Raji (cell line): Measurements from ENCODE around the gene UEVLD.

Experiments
- POLR2A ChIP-seq: IDR thresholded peaks from 2 replicates; pipeline ENCODE4 v1.6.1; 2011; ENCODE audit warnings: low read depth, low read length, control low read depth; ENCODE audit not compliant: insufficient read depth

UEVLD gene

DNA sequence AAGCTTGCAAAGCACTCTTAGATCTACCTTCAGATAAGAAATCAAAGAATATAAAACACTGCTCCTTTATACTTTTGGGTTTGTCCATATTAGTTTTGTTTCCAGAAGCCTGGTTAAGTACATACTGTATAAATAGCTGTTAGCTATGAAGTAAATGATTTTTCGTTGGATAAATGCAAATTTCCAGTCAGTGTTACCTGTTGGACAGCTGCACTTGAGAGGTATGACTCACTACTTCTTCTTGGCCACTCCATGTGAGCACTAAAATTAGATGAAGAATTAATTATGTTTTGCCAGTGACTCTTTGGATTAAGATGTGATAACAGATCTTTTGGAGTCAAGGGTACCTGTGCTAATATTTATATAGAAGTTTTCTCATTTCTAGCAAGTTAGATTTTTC is 52.3 kb downstream of the UEVLD start:
- no peak for TF ChIP-seq POLR2A

- TF ChIP-seq POLR2A: no peak
Observed at GRCh38 chr11:18534245-18534644, 54.3 kb downstream of the UEVLD start.

DNA sequence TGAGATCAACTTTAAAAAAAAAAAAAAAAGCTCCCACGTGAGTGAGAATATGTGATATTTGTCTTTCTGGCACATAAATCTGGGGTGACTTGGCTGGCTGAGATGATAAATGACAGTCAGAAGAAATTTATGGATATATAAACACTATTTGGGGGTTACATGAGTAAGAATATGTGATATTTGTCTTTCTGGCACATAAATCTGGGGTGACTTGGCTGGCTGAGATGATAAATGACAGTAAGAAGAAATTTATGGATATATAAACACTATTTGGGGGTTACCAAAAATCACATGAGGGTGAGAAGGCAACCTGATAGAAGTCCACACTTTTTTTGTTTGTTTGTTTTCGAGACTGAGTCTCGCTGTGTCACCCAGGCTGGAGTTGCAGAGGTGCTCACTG is 55.2 kb downstream of the UEVLD start:
- TF ChIP-seq POLR2A: no peak

DNA sequence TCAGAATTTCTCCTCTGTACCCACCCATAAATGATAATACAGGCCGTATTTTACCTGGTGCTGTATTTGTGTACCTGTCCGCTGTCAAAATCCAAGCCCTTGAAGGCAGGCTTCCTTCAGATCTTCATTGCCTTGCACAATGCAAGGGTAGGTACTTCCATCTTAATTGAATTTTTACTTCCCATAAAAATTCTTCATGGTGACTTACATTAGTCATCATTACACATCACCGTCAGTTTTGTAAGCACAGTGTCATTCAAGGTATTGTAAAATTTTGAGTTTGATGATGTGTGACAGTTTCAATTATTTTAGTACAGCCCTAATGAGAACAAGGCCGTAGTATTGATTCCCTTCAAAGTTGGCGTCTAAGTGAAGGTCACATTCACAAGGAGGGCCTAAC is 61.0 kb downstream of the UEVLD start:
- no peak for TF ChIP-seq POLR2A

DNA sequence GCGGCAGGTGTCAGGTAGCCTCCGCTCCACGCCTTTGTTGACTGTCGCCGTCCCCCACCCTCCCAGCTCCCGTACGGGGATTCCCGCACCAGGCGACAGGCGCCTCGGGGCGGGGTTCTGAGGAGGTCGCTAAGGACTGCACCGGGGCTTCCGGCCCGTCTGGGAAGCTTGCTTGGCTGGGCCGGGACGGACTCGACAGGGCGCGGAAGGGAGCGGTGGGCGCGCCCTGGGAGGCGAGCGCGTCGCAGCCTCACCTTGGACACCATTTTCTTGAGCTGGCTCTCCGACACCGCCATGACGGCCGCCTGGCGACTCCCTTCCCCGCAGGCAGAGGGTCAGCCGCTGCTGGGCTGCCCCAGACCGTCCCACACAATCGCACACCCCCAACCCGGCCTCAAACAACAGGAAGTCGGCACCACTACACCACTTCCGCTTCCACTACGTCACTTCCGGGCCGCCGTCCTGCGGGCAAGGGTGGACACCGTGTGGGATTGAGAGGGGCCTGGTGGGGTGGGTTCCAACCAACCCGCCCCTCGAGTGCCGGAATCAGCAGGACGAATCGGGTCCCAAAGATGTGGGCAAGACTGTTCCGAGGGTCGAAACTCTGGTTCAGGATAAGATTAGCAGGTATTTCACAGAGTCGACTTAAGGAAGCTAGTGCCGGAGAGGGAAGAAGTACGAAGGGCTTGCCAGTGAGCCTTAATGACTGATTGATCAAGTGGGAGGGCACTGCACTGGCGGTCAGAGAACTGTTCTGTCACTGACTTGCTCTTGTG is 61.8 kb downstream of the UEVLD start, which contains the start of gene TSG101:
TSG101 (minus strand) TSS at position 422 of the 776 bp plus-strand sequence; CDS start at position 296, 126 bp downstream.
- peak; percentile 96 for TF ChIP-seq POLR2A

DNA sequence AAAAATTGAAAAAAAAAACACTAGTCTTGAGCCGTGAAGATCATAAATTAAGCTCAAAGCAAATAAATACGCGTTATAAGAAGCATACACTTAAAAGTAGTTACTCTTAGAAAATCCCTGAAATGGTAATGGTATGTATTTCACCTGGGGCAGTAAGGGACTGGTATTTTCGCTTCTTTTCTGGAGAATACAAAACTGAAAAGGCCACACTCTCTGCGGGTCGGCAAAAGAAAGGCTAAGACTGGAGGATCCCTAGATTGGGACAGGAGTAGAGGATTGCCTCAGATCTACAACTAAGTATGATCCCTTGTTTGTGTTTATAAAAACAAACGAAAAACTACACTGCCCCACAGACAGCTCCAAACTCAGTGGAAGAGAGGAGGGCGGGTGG is 62.4 kb downstream of the UEVLD start:
- no peak for TF ChIP-seq POLR2A

- no peak for TF ChIP-seq POLR2A
Observed at GRCh38 chr11:18524248-18524647, 64.3 kb downstream of the UEVLD start.

- TF ChIP-seq POLR2A: no peak
Observed at GRCh38 chr11:18523084-18523483, 65.5 kb downstream of the UEVLD start.

- TF ChIP-seq POLR2A: no peak
Observed at GRCh38 chr11:18522388-18522787, 66.1 kb downstream of the UEVLD start.

- TF ChIP-seq POLR2A: no peak
Observed at GRCh38 chr11:18521122-18521521, 67.4 kb downstream of the UEVLD start.

DNA sequence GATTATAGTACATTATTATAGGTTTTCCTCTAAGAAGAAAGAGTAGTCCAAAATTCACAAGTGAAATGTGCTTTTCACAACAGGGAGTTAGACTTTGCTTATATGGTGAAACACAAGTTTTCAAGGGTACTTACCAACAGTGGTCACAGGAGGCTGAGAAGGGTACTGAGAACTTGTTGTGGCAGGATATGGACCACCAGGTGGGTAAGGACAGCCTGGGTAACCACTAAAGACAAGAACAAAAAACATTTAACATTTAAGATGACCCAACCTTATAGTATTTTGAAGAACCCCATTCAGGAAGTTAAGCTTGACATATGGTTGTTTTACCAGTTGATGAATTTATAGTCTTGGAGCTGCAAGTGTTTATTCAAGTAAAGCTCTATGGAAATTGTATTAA is 86.2 kb downstream of the UEVLD start:
- TF ChIP-seq POLR2A: no peak

DNA sequence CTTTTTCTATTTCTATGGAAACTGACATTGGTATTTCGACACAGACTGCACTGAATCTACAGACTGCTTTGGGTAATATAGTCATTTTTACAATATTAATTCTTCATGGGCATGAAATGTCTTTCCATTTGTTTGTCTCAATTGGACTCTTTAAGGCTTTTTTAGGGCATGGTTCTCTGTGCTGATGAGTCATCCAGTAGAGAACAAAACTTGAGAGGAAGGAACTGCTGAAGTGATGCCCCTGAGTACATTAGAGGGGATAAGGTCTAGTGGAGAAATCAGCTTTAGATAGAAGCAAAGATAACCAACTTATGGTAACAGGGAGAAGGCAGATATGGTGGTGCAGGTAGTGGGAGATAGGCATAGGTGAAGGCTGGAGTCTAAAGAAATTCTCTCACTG is 86.9 kb downstream of the UEVLD start:
- no peak for TF ChIP-seq POLR2A

- no peak for TF ChIP-seq POLR2A
Observed at GRCh38 chr11:18498039-18498438, 90.5 kb downstream of the UEVLD start.

DNA sequence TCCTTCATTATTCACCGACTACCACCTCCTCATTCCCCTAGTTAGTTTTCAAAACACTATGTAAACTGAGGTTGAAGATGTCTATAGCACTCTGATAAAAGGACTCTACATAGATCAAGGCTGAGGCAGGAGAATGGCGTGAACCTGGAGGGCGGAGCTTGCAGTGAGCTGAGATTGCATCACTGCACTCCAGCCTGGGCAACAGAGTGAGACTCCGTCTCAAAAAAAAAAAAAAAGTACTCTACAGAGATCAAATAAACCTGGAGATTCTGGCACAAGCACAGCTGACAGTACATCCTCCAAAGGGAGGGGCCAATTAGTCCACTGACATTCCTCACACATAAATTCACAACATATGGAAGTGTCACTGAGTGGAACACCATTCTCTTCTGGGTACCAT is 92.8 kb downstream of the UEVLD start:
- TF ChIP-seq POLR2A: no peak

DNA sequence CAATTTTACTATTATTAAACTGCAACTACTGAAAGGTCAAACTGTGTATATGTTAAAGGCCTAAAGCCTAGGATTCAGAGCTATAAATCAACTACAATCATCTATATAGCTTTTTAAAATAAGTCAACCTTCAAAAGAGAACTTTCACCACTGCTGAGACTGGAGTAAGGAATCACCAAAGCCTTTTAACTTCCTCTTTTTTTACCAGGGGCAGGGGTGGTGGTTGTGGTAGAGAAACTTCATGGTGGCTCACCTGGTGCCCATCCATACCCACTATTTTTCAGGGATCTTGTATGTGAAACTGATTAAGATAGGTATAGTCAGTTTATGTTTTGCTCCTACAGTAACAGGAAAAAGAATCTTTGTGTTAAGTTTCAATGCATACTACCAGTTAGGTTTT is 93.3 kb downstream of the UEVLD start:
- no peak for TF ChIP-seq POLR2A

DNA sequence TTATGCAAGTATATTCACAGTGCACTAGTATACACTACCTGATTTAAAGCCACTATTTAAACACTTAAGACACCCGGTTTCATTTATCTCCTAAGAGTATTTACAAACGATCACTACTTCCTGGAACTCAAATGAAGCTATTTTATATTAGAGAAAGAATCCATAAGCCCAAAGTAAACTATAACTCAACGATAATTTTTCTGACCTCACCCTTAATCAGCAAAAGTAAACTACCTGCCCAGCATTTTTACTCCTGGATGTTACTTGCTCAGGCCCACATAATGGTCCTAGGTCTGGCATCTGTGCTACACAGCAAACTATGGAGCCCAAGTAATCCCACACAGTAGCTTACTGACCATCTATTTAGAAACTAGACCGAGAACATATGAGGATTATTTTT is 95.2 kb downstream of the UEVLD start:
- TF ChIP-seq POLR2A: no peak

DNA sequence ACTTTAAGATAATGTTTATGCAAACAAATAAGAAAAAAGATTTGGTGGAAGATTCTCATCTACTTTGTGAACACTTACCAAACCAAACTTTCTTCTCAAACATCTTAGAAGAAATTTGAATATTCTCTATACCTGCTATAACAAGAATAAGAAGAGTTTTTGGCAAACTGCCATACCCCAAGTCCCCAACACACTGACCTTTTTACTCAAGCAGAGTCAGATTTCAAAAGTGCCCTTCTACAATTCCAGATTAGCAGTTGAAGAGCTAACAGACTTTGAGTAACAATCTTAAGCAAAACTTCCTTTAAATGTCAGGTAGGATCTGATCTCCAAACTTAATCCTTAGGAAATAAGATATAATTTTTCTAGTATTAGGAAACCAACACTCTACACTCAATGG is 95.6 kb downstream of the UEVLD start:
- TF ChIP-seq POLR2A: no peak
